ENCODE data around the gene C4B. TPM values are rescaled to one million over a fixed set of nuclear protein-coding genes. Genes with fewer than 3 reads are reported as not detected.
"Not testable (repeated sequence)": the region's sequence is repeated elsewhere in the genome, so short reads cannot be mapped to it uniquely, and the experiment has no call there.

C4B gene
- total RNA-seq, 2 donors from 2014 or later: 45.4 to 121 TPM

DNA sequence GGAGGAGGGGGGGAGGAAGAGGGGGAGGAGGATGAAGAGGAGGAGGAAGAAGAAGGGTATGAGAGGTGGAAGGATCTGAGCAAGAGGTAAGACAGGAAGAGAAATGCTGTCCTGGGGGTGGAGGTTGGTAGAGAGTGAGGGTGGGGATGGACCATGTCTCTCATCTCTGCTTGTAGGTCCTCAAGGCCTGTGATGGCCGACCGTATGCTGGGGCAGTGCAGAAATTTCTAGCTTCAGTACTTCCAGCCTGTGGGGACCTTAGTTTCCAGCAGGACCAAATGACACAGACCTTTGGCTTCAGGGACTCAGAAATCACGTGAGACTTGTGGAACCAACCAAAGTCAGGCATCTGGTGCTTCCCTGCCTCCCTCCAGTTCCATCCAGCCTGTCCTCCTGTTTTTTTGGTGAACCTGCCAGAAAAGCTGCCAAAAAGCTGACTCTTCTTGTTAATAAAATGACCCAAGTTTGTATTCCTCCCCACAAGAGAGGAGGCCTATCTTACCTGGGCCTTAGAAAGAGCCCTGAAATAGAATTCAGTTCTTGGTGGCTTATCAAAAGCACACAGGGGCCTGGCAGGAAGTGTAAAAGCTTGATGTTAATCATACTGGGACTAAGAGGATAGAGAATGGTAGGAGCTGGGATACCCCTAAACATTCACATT is 35.2 kb upstream of the C4B start:
- intact Hi-C loops (cut with DNase I): no loop called here
- DNase-seq (ENCODE audit: low spot score): peak; percentile 20

DNA sequence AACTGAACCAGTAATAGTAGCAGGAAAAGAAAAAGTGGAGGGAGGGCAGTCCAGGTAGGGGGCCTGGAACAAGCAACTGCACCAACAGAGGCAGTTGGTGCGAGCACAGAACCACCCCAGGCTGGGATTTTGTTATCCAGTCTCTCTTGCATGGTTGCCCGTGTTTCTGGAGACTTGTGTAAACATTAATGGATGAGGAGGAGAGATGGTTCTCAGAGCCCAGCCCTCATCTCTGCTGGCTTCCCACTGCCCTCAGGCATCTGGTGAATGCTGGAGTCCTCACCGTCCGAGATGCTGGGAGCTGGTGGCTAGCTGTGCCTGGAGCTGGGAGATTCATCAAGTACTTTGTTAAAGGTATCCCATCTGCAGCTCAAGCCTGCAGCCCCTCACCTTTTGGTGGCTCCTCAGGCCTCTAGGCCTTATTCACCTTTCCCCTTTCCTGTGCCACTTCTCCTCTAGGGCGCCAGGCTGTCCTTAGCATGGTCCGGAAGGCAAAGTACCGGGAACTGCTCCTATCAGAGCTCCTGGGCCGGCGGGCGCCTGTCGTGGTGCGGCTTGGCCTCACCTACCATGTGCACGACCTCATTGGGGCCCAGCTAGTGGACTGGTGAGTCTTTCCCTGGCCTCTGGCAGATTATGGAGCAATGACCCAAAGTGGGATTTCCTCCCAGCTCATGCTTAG is 34.3 kb upstream of the C4B start:
- intact Hi-C loops (cut with DNase I): not testable (repeated sequence)
- DNase-seq (ENCODE audit: low spot score): peak; percentile 58

DNA sequence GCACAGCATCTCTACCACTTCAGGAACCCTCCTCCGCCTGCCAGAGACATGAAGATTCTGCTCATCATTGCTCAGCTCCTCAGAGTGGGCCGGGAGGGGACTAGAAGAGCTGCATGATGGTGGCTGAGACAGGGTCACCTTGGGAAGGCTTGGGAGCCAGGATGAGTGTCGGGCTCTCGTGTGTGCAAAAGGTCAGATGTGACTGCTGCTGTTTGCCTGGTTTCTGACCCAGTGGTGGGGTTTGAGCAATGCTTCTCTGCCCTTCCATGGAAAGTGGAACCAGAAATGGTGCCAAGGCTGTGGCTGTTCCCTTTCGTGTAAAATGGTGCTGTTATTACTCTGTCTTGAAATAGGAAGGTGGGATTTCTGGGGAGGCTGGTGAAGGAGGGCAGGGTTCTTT is 33.6 kb upstream of the C4B start:
- DNase-seq (ENCODE audit: low spot score); intact Hi-C loops (cut with DNase I): not testable (repeated sequence)

DNA sequence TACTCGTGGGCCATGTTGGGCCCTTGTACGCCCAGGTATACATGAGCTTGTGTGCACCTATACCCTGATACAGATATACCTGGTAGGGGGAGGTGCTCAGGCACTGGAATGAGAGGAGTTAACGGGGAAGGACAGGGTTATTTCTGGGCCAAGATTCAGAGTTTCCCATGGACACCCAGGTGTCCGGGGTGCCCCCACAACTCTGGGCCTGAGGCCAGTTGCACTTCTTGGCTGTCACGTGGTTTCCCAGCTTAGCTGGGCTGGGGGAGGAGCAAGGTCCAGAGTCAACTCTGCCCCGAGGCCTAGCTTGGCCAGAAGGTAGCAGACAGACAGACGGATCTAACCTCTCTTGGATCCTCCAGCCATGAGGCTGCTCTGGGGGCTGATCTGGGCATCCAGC is 32.9 kb upstream of the C4B start, which contains the start of gene C4A:
Gene C4A (plus strand): TSS at position 314 of the 400 bp plus-strand sequence. CDS start 51 bp downstream, at position 365.
- intact Hi-C loops (cut with DNase I); DNase-seq (ENCODE audit: low spot score): not testable (repeated sequence)

DNA sequence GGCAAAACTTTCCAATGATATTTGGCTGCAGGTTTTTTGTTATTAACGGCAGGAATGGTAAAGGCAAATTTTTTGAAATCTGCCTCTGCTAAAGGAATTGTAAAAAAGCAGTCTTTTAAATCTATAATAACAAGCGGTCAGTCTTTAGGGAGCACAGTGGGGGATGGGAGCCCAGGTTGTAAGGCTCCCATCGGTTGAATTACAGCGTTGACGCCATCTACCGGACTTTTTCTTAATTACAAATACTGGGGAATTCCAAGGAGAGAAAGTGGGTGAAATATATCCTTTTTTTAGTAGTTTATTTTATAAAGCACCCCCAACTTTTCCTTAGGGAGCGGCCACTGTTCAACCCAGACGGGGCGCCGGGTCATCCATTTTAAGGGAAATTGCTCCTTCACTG is 25.2 kb upstream of the C4B start:
- DNase-seq (ENCODE audit: low spot score); intact Hi-C loops (cut with DNase I): not testable (repeated sequence)

DNA sequence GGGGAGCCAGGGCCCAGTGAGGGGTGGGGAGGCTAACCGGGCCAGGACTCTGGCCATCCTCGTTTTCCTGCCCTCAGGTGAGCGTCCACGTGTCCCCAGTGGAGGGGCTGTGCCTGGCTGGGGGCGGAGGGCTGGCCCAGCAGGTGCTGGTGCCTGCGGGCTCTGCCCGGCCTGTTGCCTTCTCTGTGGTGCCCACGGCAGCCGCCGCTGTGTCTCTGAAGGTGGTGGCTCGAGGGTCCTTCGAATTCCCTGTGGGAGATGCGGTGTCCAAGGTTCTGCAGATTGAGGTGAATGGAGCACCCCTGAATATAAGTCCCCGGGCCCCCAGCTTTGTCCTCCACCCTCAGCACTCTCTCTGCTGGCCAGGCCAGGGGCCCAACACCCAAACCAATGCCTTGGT is 20.2 kb upstream of the C4B start:
- intact Hi-C loops (cut with DNase I); DNase-seq (ENCODE audit: low spot score): not testable (repeated sequence)

DNA sequence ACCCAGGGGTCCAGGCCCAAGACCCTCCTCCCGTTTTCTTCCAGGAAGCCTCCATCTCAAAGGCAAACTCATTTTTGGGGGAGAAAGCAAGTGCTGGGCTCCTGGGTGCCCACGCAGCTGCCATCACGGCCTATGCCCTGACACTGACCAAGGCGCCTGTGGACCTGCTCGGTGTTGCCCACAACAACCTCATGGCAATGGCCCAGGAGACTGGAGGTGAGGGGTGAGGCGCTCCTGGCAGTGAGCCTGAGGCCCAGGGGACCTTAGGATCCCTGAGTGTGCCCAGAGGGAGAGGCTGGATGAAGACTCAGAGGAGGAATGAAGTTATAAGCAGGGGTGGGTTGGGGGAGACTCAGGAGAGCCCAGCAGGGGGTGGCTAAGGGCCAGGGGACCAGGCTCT is 18.2 kb upstream of the C4B start:
- intact Hi-C loops (cut with DNase I); DNase-seq (ENCODE audit: low spot score): not testable (repeated sequence)

DNA sequence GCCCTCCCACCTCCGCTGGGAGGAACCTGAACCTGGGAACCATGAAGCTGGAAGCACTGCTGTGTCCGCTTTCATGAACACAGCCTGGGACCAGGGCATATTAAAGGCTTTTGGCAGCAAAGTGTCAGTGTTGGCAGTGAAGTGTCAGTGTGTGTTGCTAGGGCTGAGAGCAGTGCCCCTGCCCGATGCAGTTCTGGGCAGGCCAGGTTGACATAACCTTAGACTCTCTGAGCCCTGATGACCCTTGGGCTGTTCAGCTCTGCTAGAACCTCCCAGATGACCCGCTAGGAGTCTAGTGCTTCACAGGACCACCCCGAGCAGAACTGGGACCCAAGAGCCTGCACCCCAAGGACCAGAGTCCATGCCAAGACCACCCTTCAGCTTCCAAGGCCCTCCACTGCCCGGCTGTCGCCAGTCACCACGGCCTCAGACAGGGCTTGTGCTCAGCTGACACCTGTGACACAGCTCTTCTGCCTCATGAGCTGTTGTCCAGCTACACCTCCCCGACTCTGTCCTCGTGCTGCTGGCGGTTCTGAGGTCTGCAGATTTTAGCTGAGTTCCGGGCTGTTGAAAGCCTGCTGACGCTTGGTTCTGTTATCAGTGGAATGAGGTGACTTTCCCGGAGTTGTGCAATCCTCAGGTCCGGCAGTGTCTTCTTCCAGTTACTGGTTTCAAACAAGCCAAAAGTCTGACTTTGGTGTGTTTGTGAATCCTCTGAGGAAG is 11.9 kb upstream of the C4B start:
- DNase-seq (ENCODE audit: low spot score); intact Hi-C loops (cut with DNase I): not testable (repeated sequence)

DNA sequence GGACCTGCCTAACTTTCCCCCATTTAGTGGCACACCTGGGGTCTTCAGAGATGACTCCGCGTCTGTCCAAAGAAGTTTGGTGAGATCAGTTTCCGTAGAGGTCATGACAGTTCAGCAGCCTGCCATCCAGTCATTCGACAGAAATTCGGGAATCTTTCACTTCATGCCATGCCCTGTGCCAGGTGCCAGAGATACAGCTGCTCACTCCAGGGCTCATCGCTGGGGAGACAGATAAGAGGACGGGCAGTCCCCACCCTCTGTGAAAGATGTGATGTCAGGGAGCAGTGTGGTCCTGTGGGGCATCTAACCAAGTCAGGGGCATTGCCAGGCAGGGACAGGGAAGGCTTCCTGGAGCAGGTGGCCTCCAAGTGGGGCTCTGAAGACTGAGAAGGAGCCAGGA is 11.3 kb upstream of the C4B start:
- intact Hi-C loops (cut with DNase I); DNase-seq (ENCODE audit: low spot score): not testable (repeated sequence)

DNA sequence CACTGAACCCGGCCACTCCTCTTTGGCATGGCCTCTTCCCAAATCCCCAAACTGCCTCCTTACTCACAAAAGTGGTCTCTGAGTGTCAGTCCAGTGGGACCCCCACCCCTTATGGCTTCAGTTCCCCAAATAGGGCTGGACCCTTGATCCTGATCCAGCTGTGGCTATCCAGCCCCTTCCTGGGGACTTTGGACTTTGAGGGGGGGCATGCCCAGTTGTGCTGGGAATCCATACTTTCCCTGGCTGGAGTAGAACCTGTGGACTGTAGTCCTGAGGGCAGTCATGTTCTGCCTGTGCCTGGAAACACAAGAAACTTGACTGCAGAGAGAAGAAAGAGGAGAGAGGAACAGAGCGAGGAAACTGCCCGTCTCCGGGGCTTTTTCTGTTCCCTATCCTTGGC is 10.2 kb upstream of the C4B start:
- DNase-seq (ENCODE audit: low spot score): peak; percentile 7
- intact Hi-C loops (cut with DNase I): not testable (repeated sequence)

DNA sequence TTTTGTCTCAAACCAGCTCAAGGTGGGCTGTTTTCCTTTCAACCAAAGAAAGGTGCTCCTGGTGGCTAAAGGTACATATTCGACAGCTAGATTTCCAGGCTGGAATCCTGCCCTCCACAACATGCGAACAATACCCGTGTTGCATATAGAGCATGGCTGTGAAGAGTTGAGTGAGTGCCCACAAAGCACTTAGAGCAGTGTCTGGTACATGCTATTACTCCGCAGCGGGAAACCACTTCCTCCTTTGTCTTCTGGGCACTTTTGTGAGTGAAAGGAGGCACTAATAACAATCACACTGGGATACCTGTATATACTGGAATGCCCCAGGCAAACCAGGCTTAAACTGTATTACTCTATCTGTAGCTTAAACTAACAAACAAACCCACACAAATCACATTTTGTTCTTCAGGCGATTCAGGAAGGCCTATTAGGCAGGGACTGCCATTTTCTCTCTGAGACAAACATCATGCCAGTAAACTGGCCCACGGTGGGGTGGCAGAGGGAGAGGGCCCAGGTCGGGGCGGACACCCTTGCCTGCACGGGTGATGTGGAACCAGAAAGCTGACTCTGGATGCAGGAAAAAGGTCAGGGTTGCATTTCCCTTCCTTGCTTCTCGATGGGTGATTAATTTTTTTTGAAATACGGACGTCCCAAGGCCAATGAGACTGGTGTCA is 9.6 kb upstream of the C4B start:
- DNase-seq (ENCODE audit: low spot score); intact Hi-C loops (cut with DNase I): not testable (repeated sequence)

DNA sequence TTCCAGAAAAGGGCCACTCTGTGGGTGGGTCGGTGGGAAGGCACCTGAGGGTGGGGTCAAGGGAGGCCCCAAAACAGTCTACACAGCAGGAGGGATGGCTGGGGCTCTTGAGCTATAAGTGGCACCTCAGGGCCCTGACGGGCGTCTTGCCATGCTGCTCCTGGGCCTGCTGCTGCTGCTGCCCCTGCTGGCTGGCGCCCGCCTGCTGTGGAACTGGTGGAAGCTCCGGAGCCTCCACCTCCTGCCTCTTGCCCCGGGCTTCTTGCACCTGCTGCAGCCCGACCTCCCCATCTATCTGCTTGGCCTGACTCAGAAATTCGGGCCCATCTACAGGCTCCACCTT is 9.1 kb upstream of the C4B start:
- intact Hi-C loops (cut with DNase I): not testable (repeated sequence)

DNA sequence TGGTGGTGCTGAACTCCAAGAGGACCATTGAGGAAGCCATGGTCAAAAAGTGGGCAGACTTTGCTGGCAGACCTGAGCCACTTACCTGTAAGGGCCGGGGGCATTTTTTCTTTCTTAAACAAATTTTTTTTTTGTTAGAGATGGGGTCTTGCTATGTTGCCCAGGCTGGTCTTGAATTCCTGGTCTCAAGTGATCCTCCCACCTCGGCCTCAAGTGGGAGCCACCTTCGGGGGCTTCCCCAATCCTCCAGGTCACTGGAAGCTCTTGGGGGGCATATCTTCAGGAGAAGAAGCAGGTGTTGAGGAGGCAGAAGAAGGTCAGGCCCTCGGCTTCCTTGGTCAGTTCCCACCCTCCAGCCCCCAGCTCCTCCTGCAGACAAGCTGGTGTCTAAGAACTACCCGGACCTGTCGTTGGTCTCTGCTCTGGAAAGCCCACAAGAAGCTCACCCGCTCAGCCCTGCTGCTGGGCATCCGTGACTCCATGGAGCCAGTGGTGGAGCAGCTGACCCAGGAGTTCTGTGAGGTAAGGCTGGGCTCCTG is 8.5 kb upstream of the C4B start:
- DNase-seq (ENCODE audit: low spot score); intact Hi-C loops (cut with DNase I): not testable (repeated sequence)

More for the DNA sequence above, 9.1 kb upstream of the C4B start:
- DNase-seq (ENCODE audit: low spot score): not testable (repeated sequence)

DNA sequence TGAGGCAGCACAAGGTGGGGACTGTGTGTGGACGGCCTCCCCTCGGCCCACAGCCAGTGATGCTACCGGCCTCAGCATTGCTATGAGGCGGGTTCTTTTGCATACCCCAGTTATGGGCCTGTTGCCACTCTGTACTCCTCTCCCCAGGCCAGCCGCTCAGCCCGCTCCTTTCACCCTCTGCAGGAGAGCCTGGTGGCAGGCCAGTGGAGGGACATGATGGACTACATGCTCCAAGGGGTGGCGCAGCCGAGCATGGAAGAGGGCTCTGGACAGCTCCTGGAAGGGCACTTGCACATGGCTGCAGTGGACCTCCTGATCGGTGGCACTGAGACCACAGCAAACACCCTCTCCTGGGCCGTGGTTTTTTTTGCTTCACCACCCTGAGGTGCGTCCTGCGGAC is 7.5 kb upstream of the C4B start:
- DNase-seq (ENCODE audit: low spot score); intact Hi-C loops (cut with DNase I): not testable (repeated sequence)

DNA sequence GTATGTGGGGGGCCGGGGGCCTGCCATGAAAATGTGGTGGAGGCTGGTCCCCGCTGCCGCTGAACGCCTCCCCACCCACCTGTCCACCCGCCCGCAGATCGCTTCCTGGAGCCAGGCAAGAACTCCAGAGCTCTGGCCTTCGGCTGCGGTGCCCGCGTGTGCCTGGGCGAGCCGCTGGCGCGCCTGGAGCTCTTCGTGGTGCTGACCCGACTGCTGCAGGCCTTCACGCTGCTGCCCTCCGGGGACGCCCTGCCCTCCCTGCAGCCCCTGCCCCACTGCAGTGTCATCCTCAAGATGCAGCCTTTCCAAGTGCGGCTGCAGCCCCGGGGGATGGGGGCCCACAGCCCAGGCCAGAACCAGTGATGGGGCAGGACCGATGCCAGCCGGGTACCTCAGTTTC is 6.6 kb upstream of the C4B start:
- DNase-seq (ENCODE audit: low spot score); intact Hi-C loops (cut with DNase I): not testable (repeated sequence)

DNA sequence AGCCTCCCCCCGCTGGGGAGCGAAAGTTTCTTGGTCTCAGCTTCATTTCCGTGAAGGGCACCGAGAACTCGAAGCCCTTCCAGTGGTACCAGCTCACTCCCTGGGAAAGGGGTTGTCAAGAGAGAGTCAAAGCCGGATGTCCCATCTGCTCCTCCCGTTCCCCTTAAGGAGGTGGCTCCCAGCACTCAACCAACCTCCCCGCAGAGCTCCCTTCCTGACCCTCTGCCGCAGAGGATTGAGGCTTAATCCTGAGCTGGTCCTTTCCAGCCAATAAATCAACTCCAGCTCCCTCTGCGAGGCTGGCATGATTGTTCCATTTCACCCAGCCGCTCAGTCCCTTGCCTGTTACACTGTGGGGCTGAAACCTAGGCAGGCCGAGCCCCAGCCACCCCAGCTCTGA is 6.0 kb upstream of the C4B start:
- intact Hi-C loops (cut with DNase I); DNase-seq (ENCODE audit: low spot score): not testable (repeated sequence)

DNA sequence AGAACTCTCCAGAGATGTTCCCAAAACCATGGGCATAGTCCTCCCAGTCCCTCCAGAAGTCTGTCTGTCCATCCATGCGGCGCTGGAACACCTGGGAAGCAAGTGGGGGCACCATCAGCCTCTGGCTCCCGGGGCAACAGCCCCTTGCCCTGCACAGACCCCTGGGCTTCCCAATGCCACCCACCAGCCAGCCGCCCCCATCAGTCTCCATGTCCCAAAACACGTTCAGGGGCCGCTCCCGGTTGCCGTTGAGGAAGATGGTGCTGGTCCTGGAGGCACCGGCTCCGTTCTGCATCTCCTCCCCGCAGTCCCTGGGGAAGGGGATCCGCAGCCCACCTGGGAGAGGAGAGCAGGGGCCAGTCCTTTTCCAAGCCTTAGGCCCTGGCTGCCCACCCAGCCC is 5.1 kb upstream of the C4B start:
- DNase-seq (ENCODE audit: low spot score); intact Hi-C loops (cut with DNase I): not testable (repeated sequence)

DNA sequence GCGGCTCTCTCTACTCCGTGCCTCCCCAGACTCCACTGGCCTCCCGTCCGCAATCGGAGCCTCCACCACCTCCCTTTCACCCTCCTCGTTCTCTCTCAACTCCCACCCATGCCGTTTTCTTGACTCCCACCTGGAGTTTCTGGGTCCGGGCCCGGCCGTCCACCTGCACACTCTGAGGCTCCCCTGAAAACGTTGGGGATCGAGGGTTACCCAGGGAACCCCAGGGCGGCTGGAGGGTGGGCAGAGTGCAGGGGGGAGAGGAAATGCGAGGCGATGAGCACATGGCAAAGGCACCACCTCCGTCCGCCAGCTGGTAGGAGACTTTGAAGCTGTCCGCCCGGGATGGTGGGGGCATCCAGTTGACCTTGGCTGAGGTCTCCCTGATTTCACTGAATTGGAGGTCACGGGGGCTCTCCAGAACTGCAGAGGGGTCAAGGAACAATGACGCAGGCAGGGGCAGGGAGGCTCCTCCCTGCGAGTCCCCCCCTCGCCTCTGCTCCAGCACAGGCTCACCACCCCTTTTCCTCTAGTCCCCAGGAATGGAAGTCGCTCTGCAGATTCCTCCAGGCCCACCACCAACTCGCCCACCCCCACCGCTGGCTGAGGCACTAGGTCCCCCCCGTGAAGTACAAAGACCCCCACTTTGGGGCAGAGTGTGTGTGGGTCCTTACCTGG is 3.6 kb upstream of the C4B start:
- DNase-seq (ENCODE audit: low spot score); intact Hi-C loops (cut with DNase I): not testable (repeated sequence)

All from posterior vena cava (tissue), 2 donors.